ENCODE measurements around the gene NTN1.

- no peak for TF ChIP-seq CTCF (IDR thresholded peaks at IDR 0.05)
- TF ChIP-seq POLR2A (IDR thresholded peaks at IDR 0.05), result no peak
These were observed 240.0 kb downstream of the NTN1 start for GRCh38 chr17:9261081-9262012.
